Activated naive CD8-positive, alpha-beta T cell treated with anti-CD3 and anti-CD28 coated beads, Interleukin-2, amount 10 ng/mL, durations not matched to agents 7 days and 5 days (primary cell): ENCODE data around the gene NFKB1. TPM values are rescaled to one million over a fixed set of nuclear protein-coding genes. Genes with fewer than 3 reads are reported as not detected.

Source experiments
- ATAC-seq: fragments of 150-1000 bp; cut with Tn5 transposase; one replicate; pipeline ENCODE4 v1.10.0; 2021; ENCODE audit warnings: low read depth, moderate library complexity
- POLR2A ChIA-PET: fragments of 350-600 bp; sonication (Branson Sonifier 250); formaldehyde crosslinking; loops from one replicate; lab custom pipeline; 2021; ENCODE audit warnings: antibody characterized with exemption; lab: Charles Lee
- DNase-seq: peaks from one replicate; pipeline ENCODE4 v3.0.0; 2021
- H3K27ac Mint-ChIP-seq: one replicate; pipeline ENCODE4 v1.8.0; 2022; ENCODE audit warnings: mild to moderate bottlenecking, mixed read lengths
- H3K27me3 Mint-ChIP-seq: one replicate; pipeline ENCODE4 v1.8.0; 2022; ENCODE audit warnings: mild to moderate bottlenecking, moderate library complexity, mixed read lengths
- H3K36me3 Mint-ChIP-seq: one replicate; pipeline ENCODE4 v1.8.0; 2021; ENCODE audit warnings: mild to moderate bottlenecking, mixed read lengths
- H3K4me1 Mint-ChIP-seq: one replicate; pipeline ENCODE4 v1.8.0; 2021; ENCODE audit warnings: mixed read lengths
- H3K4me3 Mint-ChIP-seq: one replicate; pipeline ENCODE4 v1.8.0; 2022; ENCODE audit warnings: mild to moderate bottlenecking, moderate library complexity, mixed read lengths
- H3K9me3 Mint-ChIP-seq: one replicate; pipeline ENCODE4 v1.8.0; 2021; ENCODE audit warnings: mixed read lengths
- total RNA-seq, 2 experiments: library from RNA; stranded (reverse); gene quantifications; one replicate each; pipeline ENCODE4 v1.2.3, GENCODE V29; 2021

The NFKB1 gene
- total RNA-seq, 2 experiments from 2014 or later = 129 to 130 TPM

DNA sequence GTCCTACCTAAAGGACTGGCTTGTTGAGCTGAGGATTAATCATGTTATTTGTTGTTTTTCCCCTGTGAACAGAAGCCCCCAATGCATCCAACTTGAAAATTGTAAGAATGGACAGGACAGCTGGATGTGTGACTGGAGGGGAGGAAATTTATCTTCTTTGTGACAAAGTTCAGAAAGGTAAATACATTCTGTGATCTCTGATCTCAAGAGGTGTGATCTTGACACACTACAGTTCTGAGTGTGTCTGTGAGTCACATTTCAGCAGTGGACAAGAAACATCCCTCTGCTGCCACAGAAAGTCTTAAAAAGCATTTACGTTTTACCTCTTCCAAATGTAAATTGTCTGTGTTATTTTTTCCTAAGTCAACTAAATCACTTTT is 79.3 kb downstream of the NFKB1 start:
- DNase-seq (no peak), ATAC-seq (peak; percentile 68)
- Mint-ChIP-seq H3K27me3 (no peaks in the 10 kb centered on the region), H3K9me3 (no peaks in the 10 kb centered on the region), H3K27ac (peak overlapping the region; percentile 67), H3K4me3 (peak overlapping the region; percentile 2), H3K4me1 (peaks cover 59% of the 10 kb centered on the region), H3K36me3 (peaks cover 58% of the 10 kb centered on the region)
- POLR2A ChIA-PET = interaction anchor here (0.7 to 1.8 kb wide), 4 partner anchors 7 to 79 kb away, joined by 3 to 4 read pairs (median 4); no protein-coding TSS in a partner anchor

DNA sequence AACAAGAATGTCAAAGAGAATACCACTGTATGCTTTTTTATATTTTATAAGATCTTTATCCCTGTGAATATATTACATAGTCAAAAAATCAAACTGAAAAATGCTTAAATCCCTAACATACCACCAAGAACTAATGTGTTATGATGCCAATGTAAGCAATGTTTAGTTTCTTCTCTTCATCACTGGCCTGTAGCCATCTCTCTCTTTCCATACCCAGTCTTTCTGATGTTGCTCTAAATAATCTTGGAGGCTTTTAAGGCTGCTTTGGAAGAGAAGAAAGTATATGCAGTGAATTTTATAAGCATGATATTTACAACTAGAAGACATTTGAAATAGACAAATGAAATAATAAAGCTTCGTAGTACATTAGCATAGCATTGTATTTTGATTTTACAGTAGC is 82.9 kb downstream of the NFKB1 start:
- Mint-ChIP-seq H3K27me3 (no peaks in the 10 kb centered on the region), H3K4me1 (peaks cover 63% of the 10 kb centered on the region), H3K4me3 (no peak overlapping the region), H3K27ac (no peak overlapping the region), H3K36me3 (peaks cover 48% of the 10 kb centered on the region), H3K9me3 (no peaks in the 10 kb centered on the region)
- POLR2A ChIA-PET = interaction anchor here (1.2 to 3.7 kb wide), 2 partner anchors 14 to 28 kb away, joined by 5 to 26 read pairs; no protein-coding TSS in a partner anchor
- DNase-seq (no peak), ATAC-seq (no peak)

DNA sequence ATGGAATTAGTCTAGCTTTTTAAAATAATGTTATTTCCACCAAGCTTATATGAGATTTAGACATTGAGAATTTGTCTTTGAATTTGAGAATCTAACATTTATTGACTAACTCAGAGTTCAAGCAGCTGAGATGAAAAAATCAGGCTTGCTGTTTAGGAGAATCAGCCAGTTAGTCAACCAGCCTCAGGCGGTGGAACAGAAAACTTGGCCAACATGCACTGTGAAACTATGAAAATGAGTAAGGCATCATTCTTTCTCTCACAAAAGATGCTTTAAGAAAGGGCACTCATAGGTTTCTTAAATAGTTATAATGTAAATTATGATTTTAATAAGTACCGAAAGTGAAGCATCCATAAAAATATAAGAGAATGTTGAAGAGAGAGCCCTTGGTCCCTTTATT is 84.2 kb downstream of the NFKB1 start:
- Mint-ChIP-seq H3K4me3 (no peak overlapping the region), H3K9me3 (no peaks in the 10 kb centered on the region), H3K27me3 (no peaks in the 10 kb centered on the region), H3K4me1 (peaks cover 63% of the 10 kb centered on the region), H3K36me3 (peaks cover 56% of the 10 kb centered on the region), H3K27ac (peak overlapping the region; percentile 91)
- no peak for ATAC-seq
- POLR2A ChIA-PET = interaction anchor here (0.9 to 3.7 kb wide), 5 partner anchors 13 to 284 kb away, joined by 3 to 26 read pairs (median 5); partner anchors contain the start of gene CISD2
- DNase-seq = no peak

DNA sequence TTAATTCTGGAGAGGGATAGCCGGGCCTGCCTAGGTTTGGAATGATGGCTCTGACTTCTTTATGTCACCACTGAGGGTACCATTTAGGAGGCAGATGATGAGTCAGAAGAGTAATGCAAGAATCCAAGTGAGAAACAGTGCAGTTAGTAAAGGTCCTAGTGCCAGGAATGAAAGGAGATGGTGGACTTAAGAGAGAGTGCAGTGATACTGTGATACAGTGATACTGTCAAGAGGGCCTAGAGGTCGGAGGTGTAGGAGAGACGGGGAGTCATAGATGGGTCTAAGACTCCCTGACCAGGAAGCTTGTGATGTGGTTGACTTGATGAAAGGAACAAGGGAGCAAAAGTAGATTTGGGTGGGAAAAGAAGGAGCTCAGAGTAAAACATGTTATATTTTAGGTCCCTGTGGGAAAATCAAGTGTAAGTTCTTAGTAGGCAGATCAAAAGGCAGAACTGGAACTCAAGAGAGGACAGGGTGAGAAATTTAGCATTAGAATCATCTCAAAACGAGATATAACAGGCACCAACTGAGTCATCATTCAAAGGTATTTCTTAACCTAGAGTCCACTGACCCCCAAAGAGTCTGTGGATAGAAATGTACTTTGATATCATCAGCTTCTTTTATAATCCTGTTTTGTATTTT is 85.0 kb downstream of the NFKB1 start:
- H3K36me3 Mint-ChIP-seq = peaks cover 59% of the 10 kb centered on the region
- H3K4me3 Mint-ChIP-seq = peak overlapping the region; percentile 65
- no peaks in the 10 kb centered on the region for H3K27me3 Mint-ChIP-seq
- H3K9me3 Mint-ChIP-seq = no peaks in the 10 kb centered on the region
- ATAC-seq (peak; percentile 57), DNase-seq (no peak)
- POLR2A ChIA-PET = interaction anchor here (0.9 to 3.7 kb wide), 8 partner anchors 12 to 283 kb away, joined by 3 to 26 read pairs (median 4); partner anchors contain the start of gene CISD2
- peaks cover 67% of the 10 kb centered on the region for H3K4me1 Mint-ChIP-seq
- H3K27ac Mint-ChIP-seq = peak overlapping the region; percentile 91

DNA sequence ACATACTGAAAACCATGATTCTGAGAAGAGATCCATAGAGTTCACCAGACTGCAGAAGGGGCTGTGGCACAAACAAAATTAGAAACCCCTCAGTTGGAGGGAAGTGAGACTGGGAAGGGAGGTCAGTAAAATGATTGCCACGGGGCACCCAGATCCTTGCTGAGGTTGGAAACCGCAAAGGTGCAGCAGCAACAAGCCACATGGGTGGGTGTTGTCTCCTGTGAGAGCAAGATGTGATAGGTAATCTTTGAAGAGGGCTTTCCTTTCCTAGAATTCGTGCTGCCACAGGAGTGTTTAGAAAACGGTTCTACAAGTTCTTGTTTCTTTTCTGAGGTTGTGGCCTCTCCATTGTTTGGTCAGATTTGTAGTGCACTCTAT is 85.5 kb downstream of the NFKB1 start:
- ATAC-seq (peak; percentile 82), DNase-seq (peak; percentile 69)
- peaks cover 62% of the 10 kb centered on the region for H3K36me3 Mint-ChIP-seq
- no peaks in the 10 kb centered on the region for H3K27me3 Mint-ChIP-seq
- no peaks in the 10 kb centered on the region for H3K9me3 Mint-ChIP-seq
- peak overlapping the region; percentile 65 for H3K4me3 Mint-ChIP-seq
- H3K4me1 Mint-ChIP-seq = peaks cover 69% of the 10 kb centered on the region
- POLR2A ChIA-PET = interaction anchor here (0.9 to 3.7 kb wide), 8 partner anchors 12 to 282 kb away, joined by 3 to 26 read pairs (median 4); partner anchors contain the start of gene CISD2
- H3K27ac Mint-ChIP-seq = peak overlapping the region; percentile 91

DNA sequence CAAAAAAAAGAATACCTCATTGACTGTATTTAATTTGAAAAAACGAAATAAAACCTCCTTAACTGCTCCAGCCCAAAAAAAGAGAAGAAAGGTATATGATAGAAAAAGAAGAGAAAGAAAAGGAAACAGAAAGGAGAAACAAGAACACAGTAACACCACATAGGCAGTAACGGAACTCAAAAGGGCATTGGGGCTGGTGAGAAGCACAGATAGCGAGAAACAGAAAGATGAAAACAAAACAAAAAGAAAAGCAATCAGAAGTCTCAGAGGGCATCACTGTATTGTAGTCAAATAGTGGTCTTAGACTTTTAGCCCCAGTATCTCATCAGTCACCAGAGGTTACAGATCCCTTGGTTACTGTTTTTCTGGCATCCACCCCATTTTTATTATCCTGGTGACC is 88.6 kb downstream of the NFKB1 start:
- Mint-ChIP-seq H3K36me3 (peaks cover 67% of the 10 kb centered on the region), H3K4me3 (peak overlapping the region; percentile 56), H3K27ac (peak overlapping the region; percentile 52), H3K9me3 (no peaks in the 10 kb centered on the region), H3K27me3 (no peaks in the 10 kb centered on the region), H3K4me1 (peaks cover 81% of the 10 kb centered on the region)
- POLR2A ChIA-PET = interaction anchor here (1.2 to 3.0 kb wide), 2 partner anchors 8 to 23 kb away, joined by 6 to 14 read pairs; no protein-coding TSS in a partner anchor
- DNase-seq (no peak), ATAC-seq (peak; percentile 31)

DNA sequence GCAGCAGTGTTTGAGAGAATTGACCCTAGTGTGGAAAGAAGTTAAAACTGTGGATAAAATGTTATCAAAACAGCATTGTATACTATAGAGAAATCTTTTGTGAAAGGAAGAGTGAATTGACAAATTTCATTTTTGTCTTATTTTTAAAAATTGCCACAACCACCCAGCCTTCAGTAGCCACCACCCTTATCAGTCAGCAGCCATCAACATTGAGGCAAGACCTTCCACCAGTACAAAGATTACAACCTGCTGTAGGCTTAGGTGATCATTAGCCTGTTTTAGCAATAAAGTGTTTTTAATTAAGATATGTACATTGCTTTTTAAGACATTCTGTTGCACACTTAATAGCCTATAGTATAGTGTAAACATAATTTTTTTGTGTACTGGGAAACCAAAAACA is 91.1 kb downstream of the NFKB1 start:
- POLR2A ChIA-PET = no interaction called here
- DNase-seq (no peak), ATAC-seq (no peak)
- H3K4me1 Mint-ChIP-seq = peaks cover 80% of the 10 kb centered on the region
- H3K9me3 Mint-ChIP-seq = no peaks in the 10 kb centered on the region
- peak overlapping the region; percentile 73 for H3K27ac Mint-ChIP-seq
- H3K4me3 Mint-ChIP-seq = peak overlapping the region; percentile 67
- no peaks in the 10 kb centered on the region for H3K27me3 Mint-ChIP-seq
- peaks cover 79% of the 10 kb centered on the region for H3K36me3 Mint-ChIP-seq

DNA sequence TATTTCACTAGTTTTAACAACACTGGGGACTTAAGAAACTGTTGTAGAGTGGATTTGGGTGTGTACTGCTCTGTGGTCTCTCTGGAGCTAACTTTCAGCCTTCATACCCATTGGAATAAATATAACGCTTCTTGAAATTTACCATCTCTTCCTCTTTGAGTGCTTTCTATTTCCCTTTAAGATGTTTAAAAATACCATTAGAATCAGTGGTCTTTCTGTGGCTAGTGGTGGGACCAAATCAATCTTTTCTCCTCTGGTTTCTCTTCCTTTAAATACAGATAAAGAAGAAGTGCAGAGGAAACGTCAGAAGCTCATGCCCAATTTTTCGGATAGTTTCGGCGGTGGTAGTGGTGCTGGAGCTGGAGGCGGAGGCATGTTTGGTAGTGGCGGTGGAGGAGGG is 92.0 kb downstream of the NFKB1 start:
- Mint-ChIP-seq H3K36me3 (peaks cover 81% of the 10 kb centered on the region), H3K27ac (peak overlapping the region; percentile 73), H3K4me3 (peak overlapping the region; percentile 67), H3K27me3 (no peaks in the 10 kb centered on the region), H3K4me1 (peaks cover 80% of the 10 kb centered on the region), H3K9me3 (no peaks in the 10 kb centered on the region)
- no peak for DNase-seq
- POLR2A ChIA-PET = interaction anchor here (1.2 kb wide), 1 partner anchor 92 kb away, joined by 3 read pairs; no protein-coding TSS in a partner anchor
- no peak for ATAC-seq

DNA sequence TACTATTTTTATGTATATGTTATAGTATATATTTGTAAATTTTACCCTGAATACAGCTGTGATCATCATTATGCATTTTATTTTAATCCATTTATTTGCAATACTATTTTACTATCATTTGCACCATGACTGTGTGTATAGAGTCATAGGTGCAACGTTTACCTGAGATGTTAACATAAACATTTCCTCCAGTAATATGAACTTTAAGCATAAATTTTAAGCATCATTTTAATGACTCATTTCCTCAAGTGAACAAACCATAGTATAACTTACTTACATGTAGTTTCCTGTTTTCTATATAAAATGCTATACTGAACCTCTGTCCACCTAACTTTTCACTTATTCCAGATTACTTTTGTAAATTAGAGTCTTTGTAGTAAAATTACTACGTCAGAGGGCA is 92.8 kb downstream of the NFKB1 start:
- DNase-seq (no peak), ATAC-seq (no peak)
- Mint-ChIP-seq H3K4me1 (peaks cover 81% of the 10 kb centered on the region), H3K27ac (peak overlapping the region; percentile 79), H3K4me3 (peak overlapping the region; percentile 38), H3K36me3 (peaks cover 81% of the 10 kb centered on the region), H3K9me3 (no peaks in the 10 kb centered on the region), H3K27me3 (no peaks in the 10 kb centered on the region)
- POLR2A ChIA-PET = no interaction called here

DNA sequence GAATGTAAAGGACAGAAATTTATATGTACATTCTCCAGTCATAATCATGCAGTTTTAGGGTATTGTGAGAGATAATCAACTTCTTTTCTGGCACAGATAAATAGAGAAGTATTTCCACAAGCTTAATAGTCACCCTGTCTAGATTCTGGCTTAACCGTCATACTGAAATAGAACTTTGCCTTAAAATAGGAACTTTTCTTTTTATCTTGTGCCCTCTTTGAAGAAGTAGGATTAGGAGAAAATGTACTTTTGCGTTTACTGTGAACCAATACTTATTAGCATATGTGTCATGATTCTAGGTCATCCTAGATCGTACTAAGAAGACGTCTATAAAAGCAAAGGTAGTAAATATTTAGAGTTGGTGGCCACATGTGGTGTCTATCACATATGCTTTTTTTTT is 95.4 kb downstream of the NFKB1 start:
- DNase-seq = no peak
- no peak for ATAC-seq
- H3K36me3 Mint-ChIP-seq = peaks cover 78% of the 10 kb centered on the region
- H3K27ac Mint-ChIP-seq = peak overlapping the region; percentile 14
- H3K4me3 Mint-ChIP-seq = no peak overlapping the region
- H3K4me1 Mint-ChIP-seq = peaks cover 82% of the 10 kb centered on the region
- H3K27me3 Mint-ChIP-seq = no peaks in the 10 kb centered on the region
- no peaks in the 10 kb centered on the region for H3K9me3 Mint-ChIP-seq
- POLR2A ChIA-PET = interaction anchor here (3.5 to 3.8 kb wide), 2 partner anchors 7 to 10 kb away, joined by 14 to 26 read pairs; no protein-coding TSS in a partner anchor

DNA sequence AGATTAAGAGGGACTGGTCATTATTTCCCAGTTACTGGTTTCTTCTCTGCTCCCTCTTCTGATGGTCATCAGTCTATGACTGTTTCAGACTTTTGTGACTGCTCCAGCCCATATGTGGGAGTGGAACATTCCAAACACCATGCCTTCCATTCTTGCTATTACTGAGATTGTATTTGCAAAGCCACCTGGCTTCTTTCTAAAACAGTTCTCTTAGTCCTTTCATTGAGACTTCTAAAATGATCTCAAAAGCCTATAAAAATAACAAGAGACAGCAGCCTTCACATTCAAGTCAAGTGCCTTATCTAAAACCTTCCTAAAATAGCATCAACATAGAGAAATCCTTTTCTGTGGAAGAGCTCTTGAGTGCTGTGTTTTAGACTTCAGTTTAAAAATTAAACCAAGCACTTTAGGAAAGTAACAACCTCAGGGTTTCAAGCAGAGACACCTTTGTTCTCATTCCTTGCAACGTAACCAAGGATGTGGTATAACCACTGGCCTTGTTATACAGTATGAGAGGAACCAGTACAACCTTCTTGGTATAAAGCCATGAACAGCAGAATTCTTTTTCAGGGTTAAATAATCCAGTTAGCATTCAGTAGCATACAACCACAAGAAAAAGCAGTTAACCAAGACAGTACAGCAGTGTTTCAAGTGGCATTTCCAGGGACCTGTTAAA is 97.1 kb downstream of the NFKB1 start:
- DNase-seq = no peak
- Mint-ChIP-seq H3K27me3 (no peaks in the 10 kb centered on the region), H3K9me3 (peaks cover under 1% of the 10 kb centered on the region), H3K27ac (peak overlapping the region; percentile 86), H3K4me1 (peaks cover 72% of the 10 kb centered on the region), H3K4me3 (peak overlapping the region; percentile 52), H3K36me3 (peaks cover 73% of the 10 kb centered on the region)
- peak; percentile 90 for ATAC-seq
- POLR2A ChIA-PET = interaction anchor here (0.7 to 3.8 kb wide), 9 partner anchors 8 to 230 kb away, joined by 3 to 26 read pairs (median 4); no protein-coding TSS in a partner anchor

DNA sequence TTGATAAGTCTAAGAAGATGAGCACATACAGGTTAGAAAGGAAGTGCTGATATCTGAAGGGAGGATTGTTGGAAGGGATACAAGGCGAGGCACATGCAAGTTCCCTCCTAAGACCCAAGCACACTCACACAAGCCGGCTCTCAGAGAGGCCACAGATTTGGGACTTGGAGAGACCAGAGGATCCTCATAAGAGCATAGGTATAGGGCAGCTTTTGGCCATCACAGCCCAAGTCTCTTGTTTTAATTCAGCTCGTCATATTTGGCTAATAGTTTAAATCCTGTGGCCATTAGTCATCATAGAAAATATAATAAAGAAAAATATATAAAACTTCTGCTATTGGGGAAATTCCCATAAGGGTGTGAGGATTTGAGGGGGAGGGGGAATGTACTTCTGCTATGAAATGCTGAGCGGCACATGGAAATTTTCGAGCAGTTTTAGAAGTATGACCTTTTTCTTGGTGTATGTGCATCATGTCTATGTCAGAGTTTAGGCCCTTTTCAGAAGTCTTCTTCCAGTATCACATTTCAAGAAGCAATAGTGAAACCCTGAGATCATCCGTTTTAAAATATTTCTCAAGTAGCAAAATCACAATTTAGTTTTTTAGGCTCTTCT is 97.7 kb downstream of the NFKB1 start:
- H3K27me3 Mint-ChIP-seq = no peaks in the 10 kb centered on the region
- POLR2A ChIA-PET = interaction anchor here (1.0 to 3.8 kb wide), 7 partner anchors 8 to 21 kb away, joined by 3 to 26 read pairs (median 9); no protein-coding TSS in a partner anchor
- no peak for ATAC-seq
- H3K4me1 Mint-ChIP-seq = peaks cover 76% of the 10 kb centered on the region
- peaks cover 77% of the 10 kb centered on the region for H3K36me3 Mint-ChIP-seq
- peaks cover 7% of the 10 kb centered on the region for H3K9me3 Mint-ChIP-seq
- no peak for DNase-seq
- peak overlapping the region; percentile 52 for H3K4me3 Mint-ChIP-seq
- peak overlapping the region; percentile 86 for H3K27ac Mint-ChIP-seq

DNA sequence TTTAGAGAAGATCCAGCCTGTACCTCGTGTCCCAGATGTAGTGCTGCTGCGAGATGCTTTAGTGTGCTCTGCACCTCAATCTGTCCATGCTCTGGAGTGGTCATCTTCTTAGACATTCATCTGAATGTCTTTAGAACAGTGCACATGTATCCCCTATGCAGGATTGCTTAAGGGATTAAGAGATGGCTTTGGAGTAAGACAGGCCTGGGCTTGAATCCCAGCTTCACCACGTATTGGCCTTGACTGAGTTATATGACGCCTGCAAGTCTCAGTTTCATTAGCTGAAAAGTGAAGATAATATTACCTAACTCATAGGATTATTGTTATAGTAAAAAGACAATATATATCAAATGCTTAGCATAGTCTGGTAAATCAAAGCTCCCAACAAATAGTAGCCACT is 98.3 kb downstream of the NFKB1 start:
- POLR2A ChIA-PET = interaction anchor here (0.6 to 3.8 kb wide), 7 partner anchors 9 to 98 kb away, joined by 3 to 26 read pairs (median 7); no protein-coding TSS in a partner anchor
- Mint-ChIP-seq H3K27ac (peak overlapping the region; percentile 86), H3K9me3 (peaks cover 7% of the 10 kb centered on the region), H3K4me1 (peaks cover 74% of the 10 kb centered on the region), H3K4me3 (peak overlapping the region; percentile 33), H3K27me3 (no peaks in the 10 kb centered on the region), H3K36me3 (peaks cover 77% of the 10 kb centered on the region)
- DNase-seq (no peak), ATAC-seq (no peak)
